Activated CD8-positive, alpha-beta T cell treated with anti-CD3 and anti-CD28 coated beads, Interleukin-2, amount 10 ng/mL, durations not matched to agents 7 days and 5 days (primary cell): ENCODE measurements around the gene PIEZO1. TPM values are rescaled to one million over a fixed set of nuclear protein-coding genes. Genes with fewer than 3 reads are reported as not detected.

Source experiments
- ATAC-seq: fragments of 150-1000 bp; cut with Tn5 transposase; one replicate; pipeline ENCODE4 v1.10.0; 2021; ENCODE audit warnings: moderate library complexity
- CTCF ChIA-PET: fragments of 350-600 bp; sonication (Branson Sonifier 250); formaldehyde crosslinking; loops from one replicate; lab custom pipeline; 2021; ENCODE audit warnings: antibody characterized with exemption; lab: Charles Lee
- POLR2A ChIA-PET: fragments of 350-600 bp; sonication (Branson Sonifier 250); formaldehyde crosslinking; loops from one replicate; lab custom pipeline; 2021; ENCODE audit warnings: antibody characterized with exemption; lab: Charles Lee
- DNase-seq: peaks from one replicate; pipeline ENCODE4 v3.0.0-alpha.2; 2020
- H3K27ac Mint-ChIP-seq: one replicate; pipeline ENCODE4 v1.8.0; 2021; ENCODE audit warnings: mild to moderate bottlenecking, mixed read lengths
- H3K27me3 Mint-ChIP-seq: one replicate; pipeline ENCODE4 v1.8.0; 2021; ENCODE audit warnings: low read depth, mixed read lengths
- H3K36me3 Mint-ChIP-seq: one replicate; pipeline ENCODE4 v1.8.0; 2021; ENCODE audit warnings: low read depth, mixed read lengths
- H3K4me1 Mint-ChIP-seq: one replicate; pipeline ENCODE4 v1.8.0; 2021; ENCODE audit warnings: low read depth, mixed read lengths
- H3K4me3 Mint-ChIP-seq: one replicate; pipeline ENCODE4 v1.8.0; 2021; ENCODE audit warnings: mild to moderate bottlenecking, mixed read lengths
- H3K9me3 Mint-ChIP-seq: one replicate; pipeline ENCODE4 v1.8.0; 2022; ENCODE audit warnings: mixed read lengths; ENCODE audit not compliant: insufficient read depth
- total RNA-seq, 2 experiments: library from RNA; stranded (reverse); gene quantifications; one replicate each; pipeline ENCODE4 v1.2.3, GENCODE V29; 2021

The PIEZO1 gene
- total RNA-seq, 2 experiments from 2014 or later, result 226 to 230 TPM

GRCh38 chr16:88740727-88741055 lies 44.3 kb downstream of the PIEZO1 start:
- Mint-ChIP-seq H3K27ac (no peak overlapping the region), H3K9me3 (no peaks in the 10 kb centered on the region), H3K4me1 (peaks cover 23% of the 10 kb centered on the region), H3K4me3 (no peak overlapping the region), H3K36me3 (peaks cover 12% of the 10 kb centered on the region), H3K27me3 (no peaks in the 10 kb centered on the region)
- ChIA-PET CTCF (interaction anchor here (0.8 to 2.1 kb wide), 2 partner anchors 29 to 117 kb away, joined by 3 to 5 read pairs; partner anchors contain the start of gene TRAPPC2L), POLR2A (no interaction called here)
- ATAC-seq (no peak), DNase-seq (no peak)

GRCh38 chr16:88739977-88740726 lies 44.9 kb downstream of the PIEZO1 start:
- Mint-ChIP-seq H3K27ac (no peak overlapping the region), H3K36me3 (peaks cover 14% of the 10 kb centered on the region), H3K9me3 (no peaks in the 10 kb centered on the region), H3K4me3 (no peak overlapping the region), H3K27me3 (no peaks in the 10 kb centered on the region), H3K4me1 (peaks cover 18% of the 10 kb centered on the region)
- ATAC-seq, result no peak
- ChIA-PET POLR2A (no interaction called here), CTCF (interaction anchor here (0.8 kb wide), 1 partner anchor 30 kb away, joined by 3 read pairs; no protein-coding TSS in a partner anchor)
- DNase-seq, result no peak

GRCh38 chr16:88739139-88739976 lies 45.7 kb downstream of the PIEZO1 start:
- Mint-ChIP-seq H3K4me3 (no peak overlapping the region), H3K4me1 (peaks cover 13% of the 10 kb centered on the region), H3K9me3 (no peaks in the 10 kb centered on the region), H3K27ac (no peak overlapping the region), H3K27me3 (no peaks in the 10 kb centered on the region), H3K36me3 (peaks cover 15% of the 10 kb centered on the region)
- POLR2A ChIA-PET, result no interaction called here
- DNase-seq (no peak), ATAC-seq (no peak)
- CTCF ChIA-PET, result no interaction called here

- H3K4me1 Mint-ChIP-seq, result peaks cover 4% of the 10 kb centered on the region
- ATAC-seq (no peak), DNase-seq (no peak)
- H3K27ac Mint-ChIP-seq, result no peak overlapping the region
- no peak overlapping the region for H3K4me3 Mint-ChIP-seq
- H3K9me3 Mint-ChIP-seq, result no peaks in the 10 kb centered on the region
- ChIA-PET POLR2A (no interaction called here), CTCF (interaction anchor here (1.9 kb wide), 2 partner anchors 44 to 56 kb away, joined by 9 to 11 read pairs; no protein-coding TSS in a partner anchor)
- no peaks in the 10 kb centered on the region for H3K27me3 Mint-ChIP-seq
- H3K36me3 Mint-ChIP-seq, result peaks cover 15% of the 10 kb centered on the region
Measured at GRCh38 chr16:88738151-88739084, 46.6 kb downstream of the PIEZO1 start.

- Mint-ChIP-seq H3K4me1 (no peaks in the 10 kb centered on the region), H3K4me3 (no peak overlapping the region), H3K9me3 (no peaks in the 10 kb centered on the region), H3K27me3 (no peaks in the 10 kb centered on the region), H3K36me3 (peaks cover 17% of the 10 kb centered on the region), H3K27ac (no peak overlapping the region)
- DNase-seq (peak; percentile 65), ATAC-seq (peak; percentile 79)
- ChIA-PET CTCF (interaction anchor here (1.3 to 1.9 kb wide), 5 partner anchors 8 to 74 kb away, joined by 3 to 11 read pairs (median 9); partner anchors contain the start of gene APRT), POLR2A (no interaction called here)
Measured at GRCh38 chr16:88737298-88738150, 47.5 kb downstream of the PIEZO1 start.

GRCh38 chr16:88736496-88736895 lies 48.5 kb downstream of the PIEZO1 start:
- H3K36me3 Mint-ChIP-seq, result peaks cover 21% of the 10 kb centered on the region
- no peak overlapping the region for H3K27ac Mint-ChIP-seq
- H3K9me3 Mint-ChIP-seq, result no peaks in the 10 kb centered on the region

GRCh38 chr16:88736088-88736487 lies 48.9 kb downstream of the PIEZO1 start:
- no peaks in the 10 kb centered on the region for H3K9me3 Mint-ChIP-seq
- POLR2A ChIA-PET, result no interaction called here

More at GRCh38 chr16:88736496-88736895, 48.5 kb downstream of the PIEZO1 start:
- ChIA-PET CTCF (interaction anchor here (1.3 to 1.9 kb wide), 5 partner anchors 9 to 75 kb away, joined by 3 to 11 read pairs (median 9); partner anchors contain the start of gene APRT), POLR2A (no interaction called here)
- no peak overlapping the region for H3K4me3 Mint-ChIP-seq
- DNase-seq, result no peak
- H3K4me1 Mint-ChIP-seq, result no peaks in the 10 kb centered on the region
- ATAC-seq, result no peak
- H3K27me3 Mint-ChIP-seq, result no peaks in the 10 kb centered on the region

GRCh38 chr16:88735616-88736015 lies 49.4 kb downstream of the PIEZO1 start:
- Mint-ChIP-seq H3K4me3 (no peak overlapping the region), H3K27ac (no peak overlapping the region), H3K4me1 (peaks cover 4% of the 10 kb centered on the region), H3K9me3 (no peaks in the 10 kb centered on the region), H3K27me3 (no peaks in the 10 kb centered on the region), H3K36me3 (peaks cover 25% of the 10 kb centered on the region)
- POLR2A ChIA-PET, result no interaction called here
- DNase-seq (no peak), ATAC-seq (no peak)
- CTCF ChIA-PET, result no interaction called here

More at GRCh38 chr16:88736088-88736487, 48.9 kb downstream of the PIEZO1 start:
- no peak for ATAC-seq
- no peak for DNase-seq
- CTCF ChIA-PET, result interaction anchor here (1.8 kb wide), 1 partner anchor 10 kb away, joined by 9 read pairs; no protein-coding TSS in a partner anchor
- Mint-ChIP-seq H3K27ac (no peak overlapping the region), H3K36me3 (peaks cover 21% of the 10 kb centered on the region), H3K4me3 (no peak overlapping the region), H3K27me3 (no peaks in the 10 kb centered on the region), H3K4me1 (peaks cover 3% of the 10 kb centered on the region)

GRCh38 chr16:88735121-88735520 lies 49.9 kb downstream of the PIEZO1 start:
- DNase-seq (no peak), ATAC-seq (no peak)
- Mint-ChIP-seq H3K27me3 (no peaks in the 10 kb centered on the region), H3K36me3 (peaks cover 25% of the 10 kb centered on the region), H3K4me3 (no peak overlapping the region), H3K27ac (no peak overlapping the region), H3K4me1 (peaks cover 6% of the 10 kb centered on the region), H3K9me3 (no peaks in the 10 kb centered on the region)
- CTCF ChIA-PET, result no interaction called here
- POLR2A ChIA-PET, result no interaction called here

- peaks cover 6% of the 10 kb centered on the region for H3K4me1 Mint-ChIP-seq
- POLR2A ChIA-PET, result no interaction called here
- DNase-seq, result no peak
- no peaks in the 10 kb centered on the region for H3K27me3 Mint-ChIP-seq
- no peak for ATAC-seq
- no peak overlapping the region for H3K27ac Mint-ChIP-seq
- no peaks in the 10 kb centered on the region for H3K9me3 Mint-ChIP-seq
- CTCF ChIA-PET, result interaction anchor here (1.9 kb wide), 1 partner anchor 9 kb away, joined by 7 read pairs; no protein-coding TSS in a partner anchor
- no peak overlapping the region for H3K4me3 Mint-ChIP-seq
- H3K36me3 Mint-ChIP-seq, result peaks cover 29% of the 10 kb centered on the region
Measured at GRCh38 chr16:88734361-88734728, 50.7 kb downstream of the PIEZO1 start.
